Measurements from ENCODE around the gene MTR.

DNA sequence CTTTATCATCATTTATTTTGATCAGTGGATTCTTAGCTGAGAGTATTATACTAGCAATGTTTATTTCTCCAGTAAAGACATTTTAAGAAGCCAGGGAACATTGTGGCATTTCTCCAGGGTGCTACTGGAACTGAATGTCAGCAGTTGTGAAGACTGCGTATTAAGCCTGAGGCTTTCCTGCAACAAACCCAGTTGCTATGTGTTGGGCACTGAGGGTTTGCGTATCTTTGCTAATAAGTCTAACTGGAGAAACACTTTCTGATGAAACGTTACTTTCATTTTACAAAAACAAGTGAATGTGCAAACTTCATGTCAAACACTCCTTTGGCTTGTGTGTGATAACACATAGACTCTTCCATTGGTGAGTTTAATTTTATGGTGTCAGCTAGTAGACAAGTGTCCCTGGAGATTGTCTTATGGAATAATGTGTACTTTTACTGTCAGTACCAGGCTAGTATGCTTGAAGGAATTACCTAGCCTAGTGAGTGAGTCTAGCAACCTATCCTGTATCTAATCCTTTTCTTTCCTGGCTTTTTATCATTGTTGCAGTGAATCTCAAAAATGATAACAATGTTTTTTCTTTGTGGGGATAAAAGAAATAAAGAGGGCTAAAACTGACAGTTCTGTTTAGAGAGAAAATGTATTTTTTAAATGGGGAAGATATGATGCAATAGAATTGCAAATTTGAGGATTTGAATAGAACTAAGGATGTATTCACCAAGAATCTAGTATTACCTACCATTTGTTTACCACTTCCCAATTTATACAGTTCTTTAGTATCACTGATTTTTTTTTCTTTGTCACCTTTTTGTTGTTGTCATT, 70.1 kb downstream of the MTR start:
- no peak for TF ChIP-seq CTCF (IDR thresholded peaks at IDR 0.05)
- no peak for TF ChIP-seq POLR2A (IDR thresholded peaks at IDR 0.05)
